Right ventricle myocardium inferior (tissue), 1 donor: ENCODE results near the gene REXO5. TPM values are rescaled to one million over a fixed set of nuclear protein-coding genes. Genes with fewer than 3 reads are reported as not detected.

Experiments
- ATAC-seq: fragments of 200-7000 bp; cut with Tn5 transposase; one replicate; pipeline ENCODE4 v1.9.1; 2020; ENCODE audit warnings: mild to moderate bottlenecking, moderate library complexity
- DNase-seq: peaks from one replicate; pipeline ENCODE4 v3.0.0; 2021; ENCODE audit errors: missing footprints
- intact Hi-C: fragments of 100-400 bp; cut with DNase I; formaldehyde crosslinking; loops from one replicate; pipeline ENCODE4 v1.11.0; 2022
- total RNA-seq: library from RNA; stranded (reverse); fragmentation: NEBNext Ultra II Directional; extraction: Animal tissue kit (Norgen Biotek cat#: 25700); gene quantifications from one replicate; pipeline ENCODE4 v1.2.1, GENCODE V29; 2021
- donor health status: DM: no; HTN: yes; CAD: no; lungs with severe emphysema.

Gene REXO5
- total RNA-seq, 1 donor from 2014 or later: 5.8 TPM

GRCh38 chr16:20886320-20886719 lies 80.0 kb downstream of the REXO5 start:
- ATAC-seq: no peak
- intact Hi-C loops: no loop called here
- DNase-seq: no peak

- intact Hi-C loops: no loop called here
- no peak for DNase-seq
- no peak for ATAC-seq
Observed at GRCh38 chr16:20887207-20887606, 80.9 kb downstream of the REXO5 start.

DNA sequence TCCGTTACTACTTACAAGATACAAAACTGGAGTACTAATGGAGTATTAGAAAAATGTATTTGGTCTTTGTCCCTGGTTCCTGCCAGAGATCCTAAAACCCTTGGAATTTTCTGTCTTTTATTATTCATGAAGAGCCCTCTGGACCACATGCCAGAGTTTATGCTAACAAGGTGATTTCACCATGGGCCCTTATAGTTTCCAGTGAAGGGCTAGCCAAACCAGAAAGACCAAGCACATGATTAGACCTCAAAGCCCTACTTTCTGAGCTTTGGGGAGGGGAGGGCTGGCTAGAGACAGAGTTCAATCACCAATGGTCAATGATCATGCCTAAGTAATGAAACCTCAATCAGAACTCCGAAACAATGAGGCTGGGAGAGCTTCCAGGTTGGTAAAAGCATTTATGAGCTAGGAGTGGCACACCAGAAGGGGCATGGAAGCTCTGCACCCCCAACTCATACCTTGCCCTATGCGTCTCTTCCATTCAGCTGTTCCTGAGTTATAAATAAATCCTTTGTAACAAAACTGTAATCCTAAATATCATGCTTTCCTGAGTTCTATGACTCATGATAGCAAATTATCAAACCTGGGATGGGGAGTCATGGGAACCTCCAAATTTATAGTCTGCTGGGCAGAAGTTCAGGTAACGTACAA lies 83.4 kb downstream of the REXO5 start:
- DNase-seq (no peak), ATAC-seq (no peak)
- intact Hi-C loops: no loop called here

DNA sequence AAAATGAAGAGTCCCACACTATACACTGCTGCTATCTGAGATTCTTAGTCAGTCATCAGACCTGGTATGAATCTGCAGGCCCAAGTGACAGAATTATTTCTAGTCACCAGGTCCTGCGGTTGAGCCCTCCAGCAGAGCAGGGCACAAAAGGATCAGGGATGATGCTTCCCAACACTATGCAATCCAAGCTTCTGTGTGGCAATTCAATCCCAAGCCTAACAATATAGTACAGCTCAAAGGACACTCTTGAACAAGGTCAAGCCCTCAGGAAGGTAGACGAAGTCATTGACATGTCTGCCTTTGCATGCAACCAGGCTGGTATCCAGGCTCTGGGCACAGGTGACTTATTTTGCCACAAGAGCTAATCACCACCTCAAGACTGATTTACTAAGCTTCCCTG lies 88.1 kb downstream of the REXO5 start:
- intact Hi-C loops: no loop called here
- DNase-seq (no peak), ATAC-seq (no peak)

DNA sequence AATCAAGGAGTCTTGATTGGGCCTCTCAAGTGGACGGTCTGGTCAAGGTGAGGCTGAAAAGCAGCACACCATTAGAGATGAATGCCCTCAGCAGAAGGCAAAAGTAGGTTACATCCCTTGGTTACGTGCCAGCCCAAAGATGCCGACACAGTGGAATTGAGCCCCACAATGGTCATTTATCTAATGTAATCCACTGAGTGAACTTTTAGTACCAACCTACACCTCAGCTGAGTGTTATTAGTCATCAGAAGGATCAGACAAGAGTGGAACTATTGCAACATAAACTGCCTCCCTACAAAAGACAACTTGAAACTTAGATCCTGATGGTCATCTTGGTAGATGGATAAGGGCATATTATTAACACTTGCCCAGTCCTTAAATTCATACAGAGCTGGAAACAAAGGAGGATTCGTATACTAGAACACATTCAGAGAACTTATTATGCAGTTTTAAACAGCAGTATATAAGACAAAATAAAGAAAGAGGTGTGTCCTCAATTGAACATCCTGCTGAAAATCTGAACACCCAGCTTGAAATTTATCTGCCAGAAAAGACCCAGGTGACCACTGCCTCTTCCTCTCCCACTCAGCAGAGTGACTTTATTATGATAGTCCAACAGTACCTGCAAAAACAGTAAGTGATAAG lies 91.0 kb downstream of the REXO5 start:
- no peak for DNase-seq
- no peak for ATAC-seq
- intact Hi-C loops: no loop called here

- ATAC-seq (no peak), DNase-seq (no peak)
- intact Hi-C loops: no loop called here
Observed at GRCh38 chr16:20897922-20898321, 91.6 kb downstream of the REXO5 start.

GRCh38 chr16:20899071-20899470 lies 92.7 kb downstream of the REXO5 start:
- ATAC-seq (no peak), DNase-seq (no peak)
- intact Hi-C loops: no loop called here

Other genes with a start within 250 kb of the REXO5 start
- not detected for gene ACSM2B, start 230.2 kb upstream of the REXO5 start, total RNA-seq
- 0.27 TPM for gene ACSM1, start 108.8 kb upstream of the REXO5 start, total RNA-seq
- gene THUMPD1, start 64.7 kb upstream of the REXO5 start, total RNA-seq: 18.3 TPM
- gene ACSM3, start 42.5 kb upstream of the REXO5 start, total RNA-seq: 9.4 TPM
- gene ERI2, start 55 bp upstream of the REXO5 start, total RNA-seq: 9.1 TPM
- 15.8 TPM for gene DCUN1D3, start 93.8 kb downstream of the REXO5 start, total RNA-seq
- 58.1 TPM for gene LYRM1, start 94.2 kb downstream of the REXO5 start, total RNA-seq